ENCODE results near the gene ELAC2. TPM values are rescaled to one million over a fixed set of nuclear protein-coding genes. Genes with fewer than 3 reads are reported as not detected.

The ELAC2 gene, protein sequence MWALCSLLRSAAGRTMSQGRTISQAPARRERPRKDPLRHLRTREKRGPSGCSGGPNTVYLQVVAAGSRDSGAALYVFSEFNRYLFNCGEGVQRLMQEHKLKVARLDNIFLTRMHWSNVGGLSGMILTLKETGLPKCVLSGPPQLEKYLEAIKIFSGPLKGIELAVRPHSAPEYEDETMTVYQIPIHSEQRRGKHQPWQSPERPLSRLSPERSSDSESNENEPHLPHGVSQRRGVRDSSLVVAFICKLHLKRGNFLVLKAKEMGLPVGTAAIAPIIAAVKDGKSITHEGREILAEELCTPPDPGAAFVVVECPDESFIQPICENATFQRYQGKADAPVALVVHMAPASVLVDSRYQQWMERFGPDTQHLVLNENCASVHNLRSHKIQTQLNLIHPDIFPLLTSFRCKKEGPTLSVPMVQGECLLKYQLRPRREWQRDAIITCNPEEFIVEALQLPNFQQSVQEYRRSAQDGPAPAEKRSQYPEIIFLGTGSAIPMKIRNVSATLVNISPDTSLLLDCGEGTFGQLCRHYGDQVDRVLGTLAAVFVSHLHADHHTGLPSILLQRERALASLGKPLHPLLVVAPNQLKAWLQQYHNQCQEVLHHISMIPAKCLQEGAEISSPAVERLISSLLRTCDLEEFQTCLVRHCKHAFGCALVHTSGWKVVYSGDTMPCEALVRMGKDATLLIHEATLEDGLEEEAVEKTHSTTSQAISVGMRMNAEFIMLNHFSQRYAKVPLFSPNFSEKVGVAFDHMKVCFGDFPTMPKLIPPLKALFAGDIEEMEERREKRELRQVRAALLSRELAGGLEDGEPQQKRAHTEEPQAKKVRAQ
- 36.5 TPM for total RNA-seq

DNA sequence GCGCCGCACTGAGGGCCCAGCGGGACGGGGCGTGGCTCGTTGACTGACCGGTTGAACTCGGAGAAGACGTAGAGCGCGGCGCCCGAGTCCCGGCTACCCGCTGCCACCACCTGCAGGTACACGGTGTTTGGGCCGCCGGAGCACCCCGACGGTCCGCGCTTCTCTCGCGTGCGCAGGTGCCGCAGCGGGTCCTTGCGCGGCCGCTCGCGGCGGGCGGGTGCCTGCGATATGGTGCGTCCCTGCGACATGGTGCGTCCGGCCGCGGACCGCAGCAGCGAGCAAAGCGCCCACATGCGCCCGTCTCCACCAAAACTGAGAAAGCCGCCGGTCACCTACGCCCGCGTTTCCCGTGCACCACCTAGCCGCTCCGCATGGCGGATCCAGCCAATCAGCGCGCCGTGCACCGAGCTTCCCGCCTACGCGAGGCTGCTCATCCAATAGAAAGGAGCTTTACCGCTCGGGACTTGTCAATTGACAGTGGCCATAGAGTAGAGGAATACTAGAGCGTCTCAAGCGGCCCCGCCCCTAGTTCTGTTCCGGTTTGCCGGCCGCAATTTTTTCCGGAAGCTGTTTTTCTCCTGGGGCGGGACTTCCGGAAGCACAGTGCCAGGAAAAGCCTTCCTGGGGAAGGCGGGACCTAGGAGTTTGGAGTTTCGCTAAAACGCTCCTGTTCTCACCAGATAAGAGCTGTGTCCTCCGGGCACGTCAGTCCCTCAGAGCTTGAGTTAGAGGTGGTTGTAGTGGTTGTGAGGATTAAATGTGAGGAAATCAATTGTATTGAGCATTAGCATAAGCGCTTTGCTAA, at the start of gene ELAC2:
Gene ELAC2 (minus strand): TSS at position 373 of the 805 bp plus-strand sequence. CDS start 80 bp downstream, at position 293.
- H3K9me3 ChIP-seq (ENCODE audit: low read depth, low read length) = no peaks in the 10 kb centered on the region
- peaks cover 14% of the 10 kb centered on the region for H3K4me1 ChIP-seq (ENCODE audit: insufficient read depth, low read length)
- peak within 1 kb of the TSS; percentile 68 for H3K4me3 ChIP-seq (ENCODE audit: low read length)
- H3K27me3 ChIP-seq (ENCODE audit: insufficient read depth, low read length) = no peaks in the 10 kb centered on the region

DNA sequence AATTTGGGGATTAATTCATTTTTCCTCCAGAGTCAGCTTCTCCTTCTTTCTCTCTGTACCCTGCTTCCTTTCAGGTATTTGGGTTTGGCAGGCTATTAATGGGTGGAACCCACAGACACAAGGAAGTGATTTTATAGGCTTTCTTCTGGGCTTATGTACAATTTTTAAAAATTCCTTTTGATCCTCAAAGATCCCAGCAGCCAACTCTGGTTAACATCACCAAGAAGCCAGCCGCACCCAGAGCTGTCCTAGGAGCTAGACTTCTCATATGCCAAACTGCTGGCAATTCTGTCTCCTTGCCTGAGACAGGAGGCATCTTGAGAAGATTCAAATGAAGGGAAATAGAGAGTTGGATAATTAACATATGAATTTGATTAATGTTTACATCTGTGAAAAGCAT, 47.2 kb upstream of the ELAC2 start:
- Histone ChIP-seq H3K4me3 (ENCODE audit: low read length) (no peak overlapping the region), H3K27me3 (ENCODE audit: insufficient read depth, low read length) (no peaks in the 10 kb centered on the region), H3K4me1 (ENCODE audit: insufficient read depth, low read length) (no peaks in the 10 kb centered on the region), H3K9me3 (ENCODE audit: low read depth, low read length) (no peaks in the 10 kb centered on the region)

DNA sequence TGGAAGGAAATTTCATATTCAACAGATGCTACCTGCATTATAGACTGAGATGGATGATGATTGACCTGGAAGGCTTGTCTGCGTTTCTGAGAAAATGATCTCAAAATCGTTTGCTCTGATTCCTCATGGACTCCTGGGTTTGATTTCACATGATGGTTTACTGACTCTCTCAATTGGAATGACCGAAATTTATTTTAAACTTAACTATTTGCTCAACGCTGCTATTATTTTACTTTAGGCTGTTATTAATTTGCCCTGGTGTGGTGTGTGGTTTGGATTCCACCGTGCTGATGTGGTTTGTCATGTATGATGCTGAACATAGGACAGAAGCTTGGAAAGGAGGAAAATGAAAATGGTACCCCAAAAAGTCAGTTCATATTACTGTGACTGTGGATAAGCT, 37.3 kb upstream of the ELAC2 start:
- H3K4me1 ChIP-seq (ENCODE audit: insufficient read depth, low read length) = no peaks in the 10 kb centered on the region
- no peak overlapping the region for H3K4me3 ChIP-seq (ENCODE audit: low read length)
- H3K9me3 ChIP-seq (ENCODE audit: low read depth, low read length) = no peaks in the 10 kb centered on the region
- no peaks in the 10 kb centered on the region for H3K27me3 ChIP-seq (ENCODE audit: insufficient read depth, low read length)

DNA sequence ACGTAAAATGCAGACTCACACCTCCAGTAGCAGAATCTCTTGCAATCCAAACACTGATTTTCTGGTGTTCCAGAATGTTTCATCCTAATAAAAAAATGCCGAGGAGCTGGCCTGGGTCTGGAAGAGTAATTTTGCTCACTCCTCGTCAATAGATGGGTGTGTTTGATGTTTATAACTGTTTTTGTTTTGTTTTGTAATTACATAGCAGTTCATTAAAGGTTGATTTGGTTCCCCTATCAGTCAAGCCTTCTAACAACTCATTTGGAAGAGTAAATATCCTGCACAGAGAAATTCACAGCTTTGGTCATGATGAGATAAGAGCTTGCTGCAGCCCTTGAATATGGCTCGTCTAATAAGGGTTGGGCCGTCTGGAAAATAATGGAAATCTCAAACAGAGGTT, 36.8 kb upstream of the ELAC2 start:
- H3K27me3 ChIP-seq (ENCODE audit: insufficient read depth, low read length) = no peaks in the 10 kb centered on the region
- H3K9me3 ChIP-seq (ENCODE audit: low read depth, low read length) = no peaks in the 10 kb centered on the region
- H3K4me1 ChIP-seq (ENCODE audit: insufficient read depth, low read length) = no peaks in the 10 kb centered on the region
- no peak overlapping the region for H3K4me3 ChIP-seq (ENCODE audit: low read length)

DNA sequence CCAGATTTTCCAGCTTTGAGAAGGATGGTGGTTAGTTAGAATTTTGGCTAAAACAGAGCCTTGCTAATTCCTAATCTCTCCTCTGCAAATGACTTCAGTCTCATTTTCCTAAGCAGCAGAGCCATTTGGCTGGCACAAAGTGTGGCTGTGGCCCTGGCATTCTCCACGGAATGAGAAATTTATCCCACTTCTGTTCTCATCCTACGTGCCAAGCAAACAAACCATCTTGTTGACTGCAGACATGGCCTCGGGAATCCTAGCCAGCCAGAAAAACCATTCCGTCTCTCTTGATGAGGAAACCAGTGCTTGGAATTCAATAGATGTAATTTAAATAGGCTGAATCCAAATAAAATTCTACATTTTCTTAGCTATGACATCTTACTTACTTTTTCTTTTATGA, 34.1 kb upstream of the ELAC2 start:
- no peaks in the 10 kb centered on the region for H3K4me1 ChIP-seq (ENCODE audit: insufficient read depth, low read length)
- H3K4me3 ChIP-seq (ENCODE audit: low read length) = no peak overlapping the region
- no peaks in the 10 kb centered on the region for H3K27me3 ChIP-seq (ENCODE audit: insufficient read depth, low read length)
- H3K9me3 ChIP-seq (ENCODE audit: low read depth, low read length) = no peaks in the 10 kb centered on the region

DNA sequence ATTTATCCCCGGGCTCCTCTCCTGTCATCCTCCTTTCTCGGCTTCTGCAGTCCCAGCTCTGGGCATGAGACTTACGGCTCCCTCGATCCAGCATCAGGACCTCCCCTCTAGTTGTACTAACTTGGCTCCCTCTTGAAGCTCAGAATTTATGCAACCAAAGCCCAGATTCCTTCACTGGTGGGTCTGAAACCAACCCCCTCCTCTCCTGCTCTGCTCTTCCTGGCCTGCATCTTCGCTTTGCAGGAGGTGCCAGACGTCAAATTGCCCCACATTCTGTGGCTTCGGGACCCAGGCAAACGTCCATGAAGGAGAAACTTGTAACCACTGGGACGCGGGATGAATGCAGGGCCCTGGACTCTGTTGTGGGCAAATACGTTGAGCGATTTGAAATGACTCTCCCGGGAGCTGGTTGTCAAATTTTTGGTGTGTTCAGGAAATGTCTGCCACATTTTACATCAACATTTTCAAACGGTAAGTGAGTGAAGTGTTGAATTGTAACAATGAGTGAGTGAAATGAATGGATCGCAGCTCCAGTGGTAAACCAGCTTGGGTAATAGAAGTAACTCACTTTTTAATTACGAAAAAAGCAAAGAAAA, 29.3 kb upstream of the ELAC2 start:
- Histone ChIP-seq H3K9me3 (ENCODE audit: low read depth, low read length) (no peaks in the 10 kb centered on the region), H3K4me1 (ENCODE audit: insufficient read depth, low read length) (no peaks in the 10 kb centered on the region), H3K4me3 (ENCODE audit: low read length) (no peak overlapping the region), H3K27me3 (ENCODE audit: insufficient read depth, low read length) (no peaks in the 10 kb centered on the region)

DNA sequence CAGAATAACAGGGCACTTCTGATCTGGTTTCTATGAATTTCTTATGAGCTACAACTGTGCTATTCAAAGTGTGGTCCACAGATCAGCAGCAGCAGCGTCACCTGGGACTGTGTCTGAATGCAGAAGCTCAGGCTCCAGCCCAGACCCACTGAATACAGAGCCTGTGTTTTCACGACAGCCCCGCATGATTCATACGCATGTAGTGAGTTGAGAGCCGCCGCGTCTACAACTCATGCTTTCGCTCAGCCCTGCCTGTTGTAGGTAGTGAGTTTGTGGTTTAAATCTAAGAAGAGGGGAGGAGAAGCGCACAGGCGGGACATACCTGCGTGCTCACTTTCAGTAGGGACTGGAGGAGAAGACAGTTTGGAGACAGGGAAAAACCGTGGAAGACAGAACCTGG, 28.5 kb upstream of the ELAC2 start:
- H3K4me1 ChIP-seq (ENCODE audit: insufficient read depth, low read length) = no peaks in the 10 kb centered on the region
- H3K9me3 ChIP-seq (ENCODE audit: low read depth, low read length) = no peaks in the 10 kb centered on the region
- no peaks in the 10 kb centered on the region for H3K27me3 ChIP-seq (ENCODE audit: insufficient read depth, low read length)
- H3K4me3 ChIP-seq (ENCODE audit: low read length) = no peak overlapping the region

DNA sequence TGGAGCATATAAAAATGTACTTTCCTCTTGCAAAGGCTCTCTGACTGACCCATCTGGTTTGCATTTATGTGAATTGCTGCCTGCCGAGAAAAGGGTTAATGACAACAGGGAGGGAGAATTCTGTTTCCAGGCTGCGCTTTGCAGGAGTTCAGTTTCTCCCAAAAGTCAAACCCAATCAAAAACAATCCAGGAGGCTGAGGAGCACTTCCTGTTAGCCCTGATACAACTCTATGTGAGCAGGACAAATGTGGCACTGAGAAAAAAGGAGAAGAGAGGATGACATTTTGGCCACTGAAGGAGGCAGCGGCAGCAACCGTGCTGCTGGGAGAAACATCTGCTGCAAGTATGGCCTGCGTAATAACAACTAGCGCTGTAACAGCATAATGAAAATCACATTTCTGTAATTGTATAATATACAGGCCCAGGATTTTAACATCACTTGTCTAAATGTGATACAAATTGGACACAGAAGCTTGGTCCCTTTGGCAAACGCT, 26.8 kb upstream of the ELAC2 start:
- Histone ChIP-seq H3K9me3 (ENCODE audit: low read depth, low read length) (no peaks in the 10 kb centered on the region), H3K4me3 (ENCODE audit: low read length) (no peak overlapping the region), H3K27me3 (ENCODE audit: insufficient read depth, low read length) (peaks cover 7% of the 10 kb centered on the region), H3K4me1 (ENCODE audit: insufficient read depth, low read length) (no peaks in the 10 kb centered on the region)

DNA sequence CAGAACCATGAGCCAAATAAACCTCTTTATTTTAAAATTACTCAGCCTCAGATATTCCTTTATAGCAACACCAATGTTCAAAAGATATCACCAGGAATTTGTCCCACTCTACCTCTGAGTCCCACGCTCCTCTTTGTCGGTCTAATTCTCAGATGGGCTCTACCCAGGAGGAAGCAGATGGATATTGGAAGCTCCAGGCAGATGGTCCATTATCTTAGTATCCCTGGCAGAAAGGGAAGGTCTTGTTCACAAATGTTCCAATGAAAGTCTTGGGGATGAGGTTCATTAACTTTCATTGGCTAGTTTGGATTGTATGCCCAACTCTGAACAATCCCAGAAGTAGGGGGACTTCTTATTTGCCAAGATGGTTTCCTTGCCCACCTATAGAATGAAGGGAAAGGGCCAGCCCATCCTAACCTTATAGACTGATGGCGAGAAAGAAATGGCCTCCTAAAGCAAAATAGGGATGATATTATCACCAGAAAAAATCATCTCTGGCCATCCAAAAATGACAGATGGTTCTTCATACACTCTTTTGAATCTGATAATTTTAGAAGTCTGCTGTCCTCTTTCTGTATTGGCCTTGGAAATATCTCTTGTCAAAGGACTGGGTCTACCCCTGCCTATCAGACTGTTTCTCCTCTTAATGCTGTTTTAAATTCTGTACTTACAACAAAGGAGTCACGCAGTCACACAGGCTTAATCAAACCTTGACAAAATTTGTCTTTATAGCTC, 21.3 kb upstream of the ELAC2 start:
- Histone ChIP-seq H3K9me3 (ENCODE audit: low read depth, low read length) (no peaks in the 10 kb centered on the region), H3K27me3 (ENCODE audit: insufficient read depth, low read length) (peaks cover 7% of the 10 kb centered on the region), H3K4me1 (ENCODE audit: insufficient read depth, low read length) (no peaks in the 10 kb centered on the region), H3K4me3 (ENCODE audit: low read length) (no peak overlapping the region)

DNA sequence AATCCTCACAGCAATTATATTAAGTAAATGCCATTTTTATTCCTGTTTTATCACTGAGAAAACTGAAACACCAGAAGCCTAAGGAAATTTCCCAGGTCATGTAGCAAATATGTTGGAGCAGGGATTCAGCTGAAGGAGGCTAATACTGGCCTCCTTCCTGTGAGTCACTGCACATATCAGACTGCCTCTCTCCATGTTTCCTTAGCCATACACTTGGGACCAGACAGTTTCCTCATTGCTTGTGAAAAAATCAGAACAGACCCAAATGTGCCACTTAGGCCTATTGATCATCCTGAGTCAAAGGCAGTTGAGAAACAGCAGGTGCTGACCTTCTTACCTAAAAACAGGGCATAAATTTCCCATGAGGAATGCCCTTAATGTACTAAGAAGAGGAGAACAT, 18.9 kb upstream of the ELAC2 start:
- peaks cover 5% of the 10 kb centered on the region for H3K4me1 ChIP-seq (ENCODE audit: insufficient read depth, low read length)
- H3K27me3 ChIP-seq (ENCODE audit: insufficient read depth, low read length) = peaks cover 7% of the 10 kb centered on the region
- no peak overlapping the region for H3K4me3 ChIP-seq (ENCODE audit: low read length)
- H3K9me3 ChIP-seq (ENCODE audit: low read depth, low read length) = no peaks in the 10 kb centered on the region

DNA sequence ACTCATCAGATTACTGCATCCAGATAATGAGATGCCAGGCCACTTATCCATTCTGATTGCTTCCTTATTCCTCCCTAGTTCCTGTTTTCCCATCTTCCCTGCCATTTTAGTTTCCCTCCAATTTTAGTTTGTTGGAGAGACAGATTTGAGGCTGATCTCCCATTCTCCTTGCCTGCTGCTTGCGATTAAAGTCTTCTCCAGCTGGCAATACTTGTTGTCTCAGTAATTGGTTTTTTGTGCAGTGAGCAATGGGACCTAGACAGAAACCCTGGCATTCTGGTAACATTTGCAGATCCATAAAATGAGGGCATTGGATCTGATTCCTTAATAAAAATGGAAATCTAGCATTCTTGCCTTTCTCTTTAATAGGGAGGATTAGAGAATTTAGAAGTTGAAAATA, 17.6 kb upstream of the ELAC2 start:
- peaks cover 5% of the 10 kb centered on the region for H3K4me1 ChIP-seq (ENCODE audit: insufficient read depth, low read length)
- H3K4me3 ChIP-seq (ENCODE audit: low read length) = no peak overlapping the region
- H3K9me3 ChIP-seq (ENCODE audit: low read depth, low read length) = no peaks in the 10 kb centered on the region
- peaks cover 3% of the 10 kb centered on the region for H3K27me3 ChIP-seq (ENCODE audit: insufficient read depth, low read length)

DNA sequence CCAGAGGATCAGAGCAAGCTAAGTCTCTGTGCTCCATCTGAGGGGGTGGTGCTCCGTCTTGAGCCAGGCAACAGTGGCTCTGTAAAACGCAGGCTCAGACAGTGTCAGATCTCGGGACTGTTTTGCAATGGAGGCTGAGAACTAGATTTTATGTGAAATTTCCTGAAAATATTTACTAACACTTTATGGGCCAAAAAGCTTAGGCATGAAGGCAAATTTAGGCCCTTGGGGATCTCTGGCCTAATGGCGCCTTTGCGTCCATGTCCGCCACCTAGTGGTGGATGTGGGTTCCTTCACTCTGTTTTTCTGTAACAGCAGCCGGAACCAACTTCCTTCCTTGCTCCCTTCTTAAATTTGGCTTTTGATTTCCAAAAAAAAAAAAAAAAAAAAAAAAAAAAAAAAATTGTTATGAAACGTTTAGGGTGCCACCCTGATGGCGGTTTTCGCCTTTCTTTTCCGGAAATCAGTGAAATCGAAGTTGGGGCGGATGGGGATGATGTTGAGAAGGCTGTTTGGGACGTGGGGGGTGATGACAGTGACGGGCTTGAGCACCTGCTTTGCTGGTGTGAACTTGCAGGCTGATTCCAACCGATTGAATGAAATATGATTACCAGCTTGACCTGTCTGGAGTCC, 14.0 kb upstream of the ELAC2 start:
- Histone ChIP-seq H3K4me1 (ENCODE audit: insufficient read depth, low read length) (peaks cover 5% of the 10 kb centered on the region), H3K9me3 (ENCODE audit: low read depth, low read length) (no peaks in the 10 kb centered on the region), H3K27me3 (ENCODE audit: insufficient read depth, low read length) (no peaks in the 10 kb centered on the region), H3K4me3 (ENCODE audit: low read length) (no peak overlapping the region)

DNA sequence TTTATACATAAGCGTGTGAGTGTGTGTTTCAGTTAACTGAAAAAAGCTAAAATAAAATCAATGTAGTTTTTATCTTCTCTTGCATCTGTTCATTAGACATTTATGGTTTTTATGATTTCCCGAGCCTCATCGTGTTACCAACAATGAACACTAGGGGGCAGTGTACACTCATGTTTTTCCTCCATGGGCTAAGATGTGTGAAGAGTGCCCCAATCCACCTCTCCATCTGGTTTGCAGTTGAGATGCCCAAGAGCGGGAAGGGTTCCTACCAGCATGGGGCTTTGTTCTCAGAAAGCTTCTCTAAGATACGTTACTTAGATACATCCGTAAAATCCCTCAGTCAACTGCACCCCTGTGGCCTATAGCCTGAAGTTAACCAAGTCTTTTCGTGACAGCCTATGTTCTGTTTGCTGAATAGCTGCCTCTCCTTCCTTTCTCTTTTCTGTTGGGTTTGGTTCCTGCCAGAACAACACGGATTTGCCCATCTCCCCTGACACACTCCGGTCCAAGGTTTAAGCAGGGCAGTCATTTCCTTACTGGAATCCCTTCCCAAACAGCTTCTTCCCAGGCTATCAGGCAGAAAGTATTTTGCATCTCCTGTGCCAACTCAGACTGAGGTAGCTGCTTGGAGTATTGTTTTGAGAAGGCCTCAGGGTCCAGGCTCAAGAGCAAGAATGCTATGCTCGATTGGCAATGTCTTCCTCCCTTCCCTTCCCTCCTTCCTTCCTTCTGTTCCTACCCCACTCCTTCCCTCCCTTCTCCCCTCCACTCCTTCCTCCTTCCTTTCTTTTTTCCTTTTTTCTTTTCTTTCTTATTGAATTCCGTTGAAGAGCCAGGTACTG, 12.9 kb upstream of the ELAC2 start:
- peaks cover 5% of the 10 kb centered on the region for H3K4me1 ChIP-seq (ENCODE audit: insufficient read depth, low read length)
- no peaks in the 10 kb centered on the region for H3K27me3 ChIP-seq (ENCODE audit: insufficient read depth, low read length)
- no peak overlapping the region for H3K4me3 ChIP-seq (ENCODE audit: low read length)
- H3K9me3 ChIP-seq (ENCODE audit: low read depth, low read length) = no peaks in the 10 kb centered on the region
